HG02763 (cell line): ENCODE data around the gene GALNT14.
"Not testable (repeated sequence)": the region's sequence is repeated elsewhere in the genome, so short reads cannot be mapped to it uniquely, and the experiment has no call there.

Source experiments
- ATAC-seq: cut with Tn5 transposase; IDR thresholded peaks from one replicate; pipeline ENCODE4 v1.9.1; 2021; ENCODE audit warnings: mild to moderate bottlenecking, moderate library complexity; ENCODE audit not compliant: unreplicated experiment

Gene GALNT14

GRCh38 chr2:31138037-31138962 is at the start of gene GALNT14:
Gene GALNT14, minus strand, starts transcription at chr2:31138440. Its CDS starts 354 bp downstream, at chr2:31138086.
- ATAC-seq, result no peak

- ATAC-seq, result no peak
These were observed 48.9 kb upstream of the GALNT14 start for GRCh38 chr2:31187166-31187565.

- not testable (repeated sequence) for ATAC-seq
These were observed 45.7 kb upstream of the GALNT14 start for GRCh38 chr2:31183973-31184372.

GRCh38 chr2:31176742-31177141 is 38.5 kb upstream of the GALNT14 start:
- ATAC-seq, result no peak

- ATAC-seq, result no peak
These were observed 32.9 kb upstream of the GALNT14 start for GRCh38 chr2:31171142-31171541.

GRCh38 chr2:31170071-31170698 is 31.9 kb upstream of the GALNT14 start:
- ATAC-seq, result no peak

- no peak for ATAC-seq
These were observed 30.1 kb upstream of the GALNT14 start for GRCh38 chr2:31168291-31168690.

GRCh38 chr2:31166925-31167324 is 28.7 kb upstream of the GALNT14 start:
- no peak for ATAC-seq

- ATAC-seq, result no peak
These were observed 24.8 kb upstream of the GALNT14 start for GRCh38 chr2:31163011-31163539.

GRCh38 chr2:31161637-31162036 is 23.4 kb upstream of the GALNT14 start:
- no peak for ATAC-seq

- no peak for ATAC-seq
These were observed 13.3 kb upstream of the GALNT14 start for GRCh38 chr2:31151501-31151900.

- no peak for ATAC-seq
These were observed 12.0 kb upstream of the GALNT14 start for GRCh38 chr2:31150120-31150670.

GRCh38 chr2:31148514-31148913 is 10.3 kb upstream of the GALNT14 start:
- no peak for ATAC-seq

- ATAC-seq, result no peak
These were observed 9.4 kb upstream of the GALNT14 start for GRCh38 chr2:31147645-31148044.

GRCh38 chr2:31142110-31142509 is 3.9 kb upstream of the GALNT14 start:
- no peak for ATAC-seq

GRCh38 chr2:31141443-31142085 is 3.3 kb upstream of the GALNT14 start:
- ATAC-seq, result no peak

- no peak for ATAC-seq
These were observed 1.9 kb upstream of the GALNT14 start for GRCh38 chr2:31140151-31140550.

GRCh38 chr2:31139671-31140070 is 1.4 kb upstream of the GALNT14 start:
- ATAC-seq, result no peak

- no peak for ATAC-seq
These were observed 816 bp downstream of the GALNT14 start for GRCh38 chr2:31137211-31138036.

GRCh38 chr2:31136732-31137131 is 1.5 kb downstream of the GALNT14 start:
- ATAC-seq, result no peak
